GM23338 (cell line): ENCODE results near the gene PGC.

ENCODE experiments used
- CREB1 ChIP-seq: fragments of 250-450 bp; sonication (Bioruptor Pico); IDR thresholded peaks from 2 replicates; pipeline ENCODE4 v1.5.0; 2020; ENCODE audit warnings: low read depth, mild to moderate bottlenecking, moderate library complexity
- CTCF ChIP-seq, 2 experiments: fragments of 200-600 bp in 1 of 2; sonication (generic) in 1 of 2; conservative IDR thresholded peaks; 2 replicates each; pipeline versions ENCODE4 v1.5.1 to v1.6.1; 2016 to 2017; ENCODE audit warnings: antibody characterized with exemption in 2 of 2, low read depth in 2 of 2, mild to moderate bottlenecking in 2 of 2, moderate library complexity in 1 of 2
- ETS1 ChIP-seq: IDR thresholded peaks from 2 replicates; pipeline ENCODE4 v1.6.1; 2016; ENCODE audit warnings: antibody characterized with exemption
- EZH2 ChIP-seq: fragments of 200-600 bp; sonication (generic); IDR thresholded peaks from one replicate; pipeline ENCODE4 v1.8.0; 2017; ENCODE audit warnings: antibody characterized with exemption, mild to moderate bottlenecking, low read depth; ENCODE audit not compliant: unreplicated experiment
- EZH2phosphoT487 ChIP-seq: fragments of 200-600 bp; sonication (generic); IDR thresholded peaks from one replicate; pipeline ENCODE4 v1.8.1; 2018; ENCODE audit warnings: antibody characterized with exemption; ENCODE audit not compliant: unreplicated experiment
- JUNB ChIP-seq: IDR thresholded peaks from one replicate; pipeline ENCODE4 v1.6.1; 2016; ENCODE audit warnings: antibody characterized with exemption; ENCODE audit not compliant: unreplicated experiment
- POLR2AphosphoS5 ChIP-seq: IDR thresholded peaks from 2 replicates; pipeline ENCODE4 v1.6.1; 2016; ENCODE audit warnings: antibody characterized with exemption, low read depth
- REST ChIP-seq: IDR thresholded peaks from one replicate; pipeline ENCODE4 v1.6.1; 2018; ENCODE audit warnings: antibody characterized with exemption; ENCODE audit not compliant: unreplicated experiment
- STAT1 ChIP-seq: IDR thresholded peaks from one replicate; pipeline ENCODE4 v1.6.1; 2016; ENCODE audit warnings: antibody characterized with exemption; ENCODE audit not compliant: unreplicated experiment
- ZNF114 ChIP-seq: fragments of 250-450 bp; sonication (Bioruptor Pico); IDR thresholded peaks from 2 replicates; pipeline ENCODE4 v1.5.0; 2020; ENCODE audit warnings: mild to moderate bottlenecking, moderate library complexity
- ZNF462 ChIP-seq: fragments of 250-450 bp; sonication (Bioruptor Pico); IDR thresholded peaks from 2 replicates; pipeline ENCODE4 v1.5.0; 2020; ENCODE audit warnings: mild to moderate bottlenecking, moderate library complexity

- TF ChIP-seq CTCF (conservative IDR thresholded peaks at IDR 0.05; ENCODE audit: low read depth in 2 of 2) (no peak), EZH2phosphoT487 (no peak), EZH2 (no peak), POLR2AphosphoS5 (no peak), CREB1 (CRISPR knock-in tag) (no peak), ZNF114 (CRISPR knock-in tag) (no peak), ETS1 (no peak), STAT1 (no peak), REST (no peak), JUNB (no peak), ZNF462 (CRISPR knock-in tag) (no peak)
Measured at GRCh38 chr6:41729624-41730023, 17.6 kb downstream of the PGC start.
